ENCODE results near the gene IRF5. TPM values are rescaled to one million over a fixed set of nuclear protein-coding genes. Genes with fewer than 3 reads are reported as not detected.

Gene IRF5
- total RNA-seq, 1 experiment from 2014 or later: 0.74 TPM

- H3K9ac ChIP-seq (ENCODE audit: extremely low read depth, insufficient read length, low read length): no peak overlapping the region
- no peak for DNase-seq
- no peaks in the 10 kb centered on the region; the same call in 1 of the 2 replicates for H3K27me3 Mint-ChIP-seq (ENCODE audit: low read depth)
- no peaks in the 10 kb centered on the region for H3K27me3 ChIP-seq (ENCODE audit: insufficient read depth, low read length)
- H2AK5ac ChIP-seq (ENCODE audit: insufficient read length, low read length): no peak overlapping the region
- no peak overlapping the region for H2BK120ac ChIP-seq (ENCODE audit: low read depth, low read length, poor library complexity, severe bottlenecking)
- no peak overlapping the region for H3K27ac ChIP-seq (ENCODE audit: insufficient read length, low read depth, low read length)
- H2BK15ac ChIP-seq (ENCODE audit: low read depth, low read length): no peak overlapping the region
- H2BK5ac ChIP-seq (ENCODE audit: insufficient read length, low read length): no peak overlapping the region
- no peak overlapping the region for H3K14ac ChIP-seq (ENCODE audit: insufficient read depth, low read length)
- H2AFZ ChIP-seq (ENCODE audit: low read length): no peak overlapping the region
- H3K4me3 Mint-ChIP-seq: no peak overlapping the region
- H3K4me1 Mint-ChIP-seq: peaks cover 13 to 14% of the 10 kb centered on the region in 2 experiments
- no peaks in the 10 kb centered on the region for H3K9me3 Mint-ChIP-seq
- H2BK20ac ChIP-seq (ENCODE audit: low read depth, low read length, poor library complexity, severe bottlenecking): no peak overlapping the region
- no peak overlapping the region for H3K27ac Mint-ChIP-seq
- no peak overlapping the region for H3T11ph ChIP-seq (ENCODE audit: low read length)
- H3K56ac ChIP-seq (ENCODE audit: insufficient read length, low read depth, low read length): no peak overlapping the region
- no peaks in the 10 kb centered on the region for H3K23me2 ChIP-seq (ENCODE audit: insufficient read length, low read depth, low read length, poor library complexity, severe bottlenecking)
- no peak overlapping the region for H4K8ac ChIP-seq (replicated peaks; ENCODE audit: insufficient read length, low read depth, low read length)
- no peak for TF ChIP-seq CTCF (conservative IDR thresholded peaks at IDR 0.05)
- no peak overlapping the region for H3K18ac ChIP-seq (ENCODE audit: insufficient read length, low read depth, low read length)
- no peaks in the 10 kb centered on the region for H3K79me2 ChIP-seq (ENCODE audit: insufficient read depth, low read length)
- H4K5ac ChIP-seq (ENCODE audit: insufficient read length, low read depth, low read length): no peak overlapping the region
- H3K4me2 ChIP-seq (ENCODE audit: insufficient read depth, insufficient read length, low read length): no peak overlapping the region
- no peaks in the 10 kb centered on the region for H3K79me1 ChIP-seq (ENCODE audit: insufficient read depth, low read depth, low read length, poor library complexity, severe bottlenecking)
- no peak overlapping the region for H2BK12ac ChIP-seq (ENCODE audit: insufficient read length, low read depth, low read length)
- peaks cover 0 to 17% (median 10%) of the 10 kb centered on the region in 3 experiments; a peak in 4 of 7 replicates for H3K36me3 Mint-ChIP-seq (ENCODE audit: insufficient read depth in 1 of 3, low read depth in 3 of 3)
- no peaks in the 10 kb centered on the region for H4K20me1 ChIP-seq (ENCODE audit: control insufficient read depth, insufficient read depth, insufficient read length)
- no CpG with 5 or more reads among the region's 12 CpGs for whole genome bisulfite sequencing (ENCODE audit: extremely low coverage, insufficient read length, low lambda C conversion rate)
- H3K9me3 ChIP-seq (ENCODE audit: control insufficient read depth, low read depth, low read length): no peaks in the 10 kb centered on the region
- no peak overlapping the region for H4K91ac ChIP-seq (ENCODE audit: insufficient read length, low read depth, low read length)
- H3K4me1 ChIP-seq (ENCODE audit: insufficient read depth, low read length): no peaks in the 10 kb centered on the region; the same call in 1 of the 2 replicates
- H3K4ac ChIP-seq (ENCODE audit: low read depth, low read length): no peak overlapping the region
- no peak overlapping the region for H3K23ac ChIP-seq (ENCODE audit: insufficient read length, low read depth, low read length)
Measured at GRCh38 chr7:128948312-128948973, 10.7 kb downstream of the IRF5 start.

Measured in H9 (cell line).